Measurements from ENCODE around the gene REXO2.

Gene REXO2

DNA sequence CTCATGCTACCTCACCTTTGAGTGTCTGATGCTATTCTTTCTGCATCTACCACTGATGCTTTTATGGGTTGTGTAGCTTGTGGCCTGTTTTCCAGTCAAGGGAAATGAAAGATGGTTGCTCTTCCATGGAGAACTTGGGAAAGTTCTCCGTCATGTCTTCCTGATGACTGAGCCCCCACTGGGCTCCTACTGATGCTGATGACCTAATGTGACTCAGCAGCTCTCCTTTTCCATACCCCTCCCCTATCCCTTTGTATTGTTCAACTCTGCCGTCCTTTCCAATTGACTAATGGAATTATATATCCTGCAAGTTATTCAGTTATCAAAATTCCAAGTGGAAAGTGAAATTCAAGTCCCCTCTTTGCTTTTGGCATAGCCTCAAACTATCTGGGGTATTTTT is 44.7 kb downstream of the REXO2 start:
- Histone ChIP-seq H3K9me3 (ENCODE audit: insufficient read depth, low read length) (peaks cover 26% of the 10 kb centered on the region), H3K9ac (ENCODE audit: insufficient read length, low read depth) (no peak overlapping the region), H3K4me1 (ENCODE audit: insufficient read depth, insufficient read length) (peaks cover 2% of the 10 kb centered on the region), H3K4me3 (ENCODE audit: insufficient read length, low read depth) (no peak overlapping the region), H3K27me3 (ENCODE audit: insufficient read depth, insufficient read length) (no peaks in the 10 kb centered on the region), H3K36me3 (ENCODE audit: insufficient read depth, insufficient read length, low read length) (no peaks in the 10 kb centered on the region)
- no peak for DNase-seq (ENCODE audit: low read depth, low spot score)
- TF ChIP-seq SUZ12 (IDR thresholded peaks at IDR 0.05; ENCODE audit: extremely low read depth, insufficient read depth, insufficient read length), result no peak
- TF ChIP-seq ZNF274 (IDR thresholded peaks at IDR 0.05; ENCODE audit: low read depth, low read length), result no peak
- TF ChIP-seq YY1 (IDR thresholded peaks at IDR 0.05; ENCODE audit: insufficient read depth, insufficient read length), result no peak

DNA sequence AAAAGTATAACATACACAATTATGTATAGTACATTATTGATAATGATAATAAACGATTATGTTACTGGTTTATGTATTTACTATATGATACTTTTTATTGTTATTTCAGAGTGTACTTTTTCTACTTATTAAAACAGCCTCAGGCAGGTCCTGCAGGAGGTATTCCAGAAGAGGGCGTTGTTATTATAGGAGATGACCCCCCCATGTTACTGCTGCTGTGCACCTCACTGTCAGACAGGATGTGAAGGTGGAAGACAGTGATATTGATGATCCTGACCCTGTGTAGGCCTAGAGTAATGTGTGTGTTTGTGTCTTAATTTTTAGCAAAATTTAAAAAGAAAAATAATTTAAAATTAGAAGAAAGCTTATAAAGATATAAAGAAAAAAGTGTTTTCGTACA is 57.6 kb downstream of the REXO2 start:
- no peak overlapping the region for H3K9ac ChIP-seq (ENCODE audit: insufficient read length, low read depth)
- H3K4me1 ChIP-seq (ENCODE audit: insufficient read depth, insufficient read length), result no peaks in the 10 kb centered on the region
- H3K9me3 ChIP-seq (ENCODE audit: insufficient read depth, low read length), result no peaks in the 10 kb centered on the region
- no peak overlapping the region for H3K4me3 ChIP-seq (ENCODE audit: insufficient read length, low read depth)
- no peaks in the 10 kb centered on the region for H3K36me3 ChIP-seq (ENCODE audit: insufficient read depth, insufficient read length, low read length)
- no peak for DNase-seq (ENCODE audit: low read depth, low spot score)
- TF ChIP-seq SUZ12 (IDR thresholded peaks at IDR 0.05; ENCODE audit: extremely low read depth, insufficient read depth, insufficient read length), result no peak
- TF ChIP-seq ZNF274 (IDR thresholded peaks at IDR 0.05; ENCODE audit: low read depth, low read length), result no peak
- no peak for TF ChIP-seq YY1 (IDR thresholded peaks at IDR 0.05; ENCODE audit: insufficient read depth, insufficient read length)
- H3K27me3 ChIP-seq (ENCODE audit: insufficient read depth, insufficient read length), result no peaks in the 10 kb centered on the region

GRCh38 chr11:114499756-114500155 is 60.5 kb downstream of the REXO2 start:
- TF ChIP-seq SUZ12 (IDR thresholded peaks at IDR 0.05; ENCODE audit: extremely low read depth, insufficient read depth, insufficient read length) (no peak), ZNF274 (IDR thresholded peaks at IDR 0.05; ENCODE audit: low read depth, low read length) (no peak), YY1 (IDR thresholded peaks at IDR 0.05; ENCODE audit: insufficient read depth, insufficient read length) (no peak)
- Histone ChIP-seq H3K9me3 (ENCODE audit: insufficient read depth, low read length) (no peaks in the 10 kb centered on the region), H3K36me3 (ENCODE audit: insufficient read depth, insufficient read length, low read length) (no peaks in the 10 kb centered on the region), H3K4me1 (ENCODE audit: insufficient read depth, insufficient read length) (no peaks in the 10 kb centered on the region), H3K4me3 (ENCODE audit: insufficient read length, low read depth) (no peak overlapping the region), H3K9ac (ENCODE audit: insufficient read length, low read depth) (no peak overlapping the region), H3K27me3 (ENCODE audit: insufficient read depth, insufficient read length) (no peaks in the 10 kb centered on the region)
- DNase-seq (ENCODE audit: low read depth, low spot score), result no peak
